MM.1S (cell line): ENCODE results near the gene KIF4B.

Experiments used
- DNase-seq: peaks from one replicate; pipeline ENCODE4 v3.0.0-alpha.2; 2015
- H2AFZ ChIP-seq: fragments of 300-600 bp; sonication (generic); 2 replicates; pipeline ENCODE4 v1.6.0; 2016; ENCODE audit warnings: antibody characterized with exemption, low read length
- H3F3A ChIP-seq: fragments of 300-600 bp; sonication (generic); 2 replicates; pipeline ENCODE4 v1.6.1; 2016; ENCODE audit warnings: mild to moderate bottlenecking, antibody characterized with exemption, low read length, moderate library complexity, mixed read lengths; ENCODE audit not compliant: insufficient read depth
- H3K27ac ChIP-seq: fragments of 300-600 bp; sonication (generic); 2 replicates; pipeline ENCODE4 v1.5.1; 2016; ENCODE audit warnings: mild to moderate bottlenecking, low read length
- H3K27me3 ChIP-seq: fragments of 300-600 bp; sonication (generic); replicated peaks from 2 replicates; pipeline ENCODE4 v1.6.0; 2016; ENCODE audit warnings: low read length; ENCODE audit not compliant: insufficient read depth
- H3K36me3 ChIP-seq: fragments of 300-600 bp; sonication (generic); replicated peaks from 2 replicates; pipeline ENCODE4 v1.6.1; 2016; ENCODE audit warnings: mild to moderate bottlenecking, low read length, mixed read lengths; ENCODE audit not compliant: insufficient read depth
- H3K4me1 ChIP-seq: fragments of 300-600 bp; sonication (generic); 2 replicates; pipeline ENCODE4 v1.6.1; 2016; ENCODE audit warnings: low read length, mixed read lengths
- H3K4me2 ChIP-seq: fragments of 300-600 bp; sonication (generic); 2 replicates; pipeline ENCODE4 v1.6.0; 2016; ENCODE audit warnings: low read depth, low read length
- H3K4me3 ChIP-seq: fragments of 300-600 bp; sonication (generic); 2 replicates; pipeline ENCODE4 v1.5.1; 2016; ENCODE audit warnings: low read length, mixed read lengths
- H3K79me2 ChIP-seq: fragments of 300-600 bp; sonication (generic); 2 replicates; pipeline ENCODE4 v1.6.1; 2016; ENCODE audit warnings: mixed run types, low read length, mixed read lengths
- H3K9ac ChIP-seq: fragments of 300-600 bp; sonication (generic); 2 replicates; pipeline ENCODE4 v1.6.1; 2016; ENCODE audit warnings: low read length, mixed read lengths
- H3K9me2 ChIP-seq: fragments of 300-600 bp; sonication (generic); replicated peaks from 2 replicates; pipeline ENCODE4 v1.6.1; 2016; ENCODE audit warnings: mild to moderate bottlenecking, low read length, mixed read lengths; ENCODE audit not compliant: insufficient read depth
- H3K9me3 ChIP-seq: fragments of 300-600 bp; sonication (generic); replicated peaks from 2 replicates; pipeline ENCODE4 v1.6.1; 2016; ENCODE audit warnings: mild to moderate bottlenecking, low read length, mixed read lengths; ENCODE audit not compliant: insufficient read depth
- H4K20me1 ChIP-seq: fragments of 300-600 bp; sonication (generic); 2 replicates; pipeline ENCODE4 v1.6.1; 2016; ENCODE audit warnings: mild to moderate bottlenecking, low read length, moderate library complexity, mixed read lengths; ENCODE audit not compliant: insufficient read depth
- CTCF ChIP-seq: fragments of 300-600 bp; sonication (generic); IDR thresholded peaks from 2 replicates; pipeline ENCODE4 v1.5.1; 2016; ENCODE audit warnings: antibody characterized with exemption, low read length, mixed read lengths
- EZH2 ChIP-seq: fragments of 300-600 bp; sonication (generic); optimal IDR thresholded peaks from 2 replicates; pipeline ENCODE3; 2017; ENCODE audit warnings: low read depth, mild to moderate bottlenecking, antibody characterized with exemption, low read length, mixed read lengths
- EZH2phosphoT487 ChIP-seq: fragments of 300-600 bp; sonication (generic); IDR thresholded peaks from 2 replicates; pipeline ENCODE4 v1.6.1; 2018; ENCODE audit warnings: antibody characterized with exemption, low read length

KIF4B gene

DNA sequence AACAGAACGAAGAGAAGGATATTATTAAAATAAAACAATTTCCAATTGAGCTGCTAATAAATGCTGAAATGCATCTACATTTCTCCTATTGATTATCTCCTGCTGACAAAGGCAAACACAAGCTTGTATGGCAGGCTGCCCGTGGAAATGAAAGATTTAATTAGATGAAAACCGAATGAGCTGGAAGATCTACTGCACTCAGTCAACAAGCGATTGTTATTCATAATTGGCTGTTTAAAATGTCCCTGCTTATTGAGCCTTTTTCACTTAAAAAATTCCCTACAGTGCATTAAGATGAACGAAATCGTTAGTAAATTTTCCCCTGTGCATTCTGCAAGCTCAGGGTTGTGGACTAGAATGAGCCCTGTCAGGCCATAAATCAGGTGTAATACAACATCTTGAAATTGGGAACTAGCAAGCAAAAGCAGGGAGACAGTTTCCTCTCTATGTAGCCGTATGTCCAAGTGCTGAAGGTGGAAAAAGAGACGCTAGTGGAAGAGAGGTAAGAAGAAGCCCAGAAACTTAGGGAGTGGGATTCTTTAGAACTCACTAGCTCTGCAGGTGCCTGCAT is 28.5 kb upstream of the KIF4B start:
- Histone ChIP-seq H2AFZ (no peak overlapping the region), H4K20me1 (no peaks in the 10 kb centered on the region), H3K4me1 (no peaks in the 10 kb centered on the region), H3K9me3 (no peaks in the 10 kb centered on the region), H3F3A (no peaks in the 10 kb centered on the region), H3K79me2 (no peaks in the 10 kb centered on the region), H3K4me2 (no peak overlapping the region), H3K27me3 (no peaks in the 10 kb centered on the region), H3K9me2 (no peaks in the 10 kb centered on the region), H3K36me3 (no peaks in the 10 kb centered on the region), H3K9ac (no peak overlapping the region), H3K27ac (no peak overlapping the region), H3K4me3 (no peak overlapping the region)
- TF ChIP-seq EZH2phosphoT487 (no peak), EZH2 (no peak), CTCF (no peak)
- no peak for DNase-seq

- H3K79me2 ChIP-seq = no peaks in the 10 kb centered on the region
- no peaks in the 10 kb centered on the region for H3K4me1 ChIP-seq
- no peak overlapping the region for H3K9ac ChIP-seq
- H3F3A ChIP-seq = no peaks in the 10 kb centered on the region
- no peak overlapping the region for H3K27ac ChIP-seq
- no peak for DNase-seq
- no peaks in the 10 kb centered on the region for H3K9me3 ChIP-seq
- no peaks in the 10 kb centered on the region for H3K36me3 ChIP-seq
- no peak overlapping the region for H3K4me2 ChIP-seq
- no peak overlapping the region for H2AFZ ChIP-seq
- H4K20me1 ChIP-seq = no peaks in the 10 kb centered on the region
- H3K9me2 ChIP-seq = no peaks in the 10 kb centered on the region
- TF ChIP-seq EZH2 (no peak), EZH2phosphoT487 (no peak), CTCF (no peak)
- H3K4me3 ChIP-seq = no peak overlapping the region
- H3K27me3 ChIP-seq = no peaks in the 10 kb centered on the region
These were observed 27.4 kb upstream of the KIF4B start for GRCh38 chr5:154986151-154986550.

DNA sequence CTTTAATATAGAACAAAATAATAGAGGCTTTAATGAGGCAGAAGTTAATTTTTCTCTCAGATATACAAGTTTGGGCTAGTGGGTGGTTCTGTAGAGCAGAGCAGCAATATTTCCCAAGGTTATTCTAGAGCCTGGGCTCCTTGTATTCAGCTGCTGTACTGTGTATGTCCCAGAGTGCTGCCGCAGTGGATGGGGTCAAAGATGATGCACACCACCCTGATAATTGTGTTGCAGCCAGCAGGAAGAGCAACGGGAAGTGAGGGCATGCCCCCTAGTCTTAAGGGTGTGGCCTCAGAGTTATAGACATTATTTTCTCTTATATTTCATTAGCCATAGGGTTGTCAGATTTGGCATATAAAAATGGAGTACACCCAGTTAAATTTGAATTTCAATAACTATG is 23.9 kb upstream of the KIF4B start:
- Histone ChIP-seq H3K9me2 (no peaks in the 10 kb centered on the region), H3K27me3 (no peaks in the 10 kb centered on the region), H3K27ac (no peak overlapping the region), H3K9ac (no peak overlapping the region), H2AFZ (no peak overlapping the region), H3K36me3 (no peaks in the 10 kb centered on the region), H3K4me1 (no peaks in the 10 kb centered on the region), H3K4me2 (no peak overlapping the region), H3K9me3 (no peaks in the 10 kb centered on the region), H3K4me3 (no peak overlapping the region), H3K79me2 (no peaks in the 10 kb centered on the region), H4K20me1 (no peaks in the 10 kb centered on the region), H3F3A (no peaks in the 10 kb centered on the region)
- no peak for DNase-seq
- no peak for TF ChIP-seq EZH2phosphoT487
- no peak for TF ChIP-seq CTCF
- TF ChIP-seq EZH2 = no peak
